ENCODE data around the gene TOMM20. TPM values are rescaled to one million over a fixed set of nuclear protein-coding genes. Genes with fewer than 3 reads are reported as not detected.

Gene TOMM20
- total and polyA plus RNA-seq, 2 experiments from 2014 or later: 51.8 to 99.6 TPM

DNA sequence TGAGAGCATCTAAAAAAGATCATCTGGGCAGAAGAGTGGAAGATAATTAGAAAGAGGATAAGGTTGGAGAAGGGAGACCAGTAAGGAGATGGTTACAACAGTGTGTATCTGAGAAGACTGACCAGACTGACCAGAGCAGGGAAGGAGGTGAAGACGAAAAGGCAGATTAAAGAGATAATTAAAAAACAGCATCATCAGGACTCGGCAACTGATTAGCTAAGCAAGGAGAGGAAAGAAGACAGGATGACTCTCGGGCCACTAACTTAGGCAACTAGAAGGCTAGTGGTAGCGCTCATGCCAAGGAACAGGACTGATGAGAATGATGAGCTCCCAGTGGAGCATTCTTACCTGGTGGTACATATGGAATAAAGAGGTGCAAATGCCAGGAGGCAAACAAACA, 28.5 kb upstream of the TOMM20 start:
- Histone ChIP-seq H3K9me3 (ENCODE audit: low read depth) (no peaks in the 10 kb centered on the region), H3K27ac (peak overlapping the region; percentile 50), H3K4me3 (no peak overlapping the region), H3K27me3 (no peaks in the 10 kb centered on the region), H2AFZ (no peak overlapping the region), H3K4me1 (ENCODE audit: insufficient read depth) (peaks cover 18% of the 10 kb centered on the region), H3K79me2 (peaks cover 29% of the 10 kb centered on the region), H3K9me2 (replicated peaks; ENCODE audit: insufficient read depth) (no peaks in the 10 kb centered on the region), H3K4me2 (peak overlapping the region; percentile 35), H4K20me1 (ENCODE audit: insufficient read depth, poor library complexity, severe bottlenecking) (no peaks in the 10 kb centered on the region), H3K36me3 (replicated peaks; ENCODE audit: insufficient read depth, low read depth) (no peaks in the 10 kb centered on the region)
- WGBS (ENCODE audit: low lambda C conversion rate, missing lambda C conversion rate): 95% methylated on average over 4 of the region's 4 CpGs
- TF ChIP-seq EZH2phosphoT487 (IDR thresholded peaks at IDR 0.05; ENCODE audit: low read depth, severe bottlenecking, unreplicated experiment) (no peak), EZH2 (IDR thresholded peaks at IDR 0.05; ENCODE audit: borderline replicate concordance) (no peak)
- TF ChIP-seq, protein P1, sequence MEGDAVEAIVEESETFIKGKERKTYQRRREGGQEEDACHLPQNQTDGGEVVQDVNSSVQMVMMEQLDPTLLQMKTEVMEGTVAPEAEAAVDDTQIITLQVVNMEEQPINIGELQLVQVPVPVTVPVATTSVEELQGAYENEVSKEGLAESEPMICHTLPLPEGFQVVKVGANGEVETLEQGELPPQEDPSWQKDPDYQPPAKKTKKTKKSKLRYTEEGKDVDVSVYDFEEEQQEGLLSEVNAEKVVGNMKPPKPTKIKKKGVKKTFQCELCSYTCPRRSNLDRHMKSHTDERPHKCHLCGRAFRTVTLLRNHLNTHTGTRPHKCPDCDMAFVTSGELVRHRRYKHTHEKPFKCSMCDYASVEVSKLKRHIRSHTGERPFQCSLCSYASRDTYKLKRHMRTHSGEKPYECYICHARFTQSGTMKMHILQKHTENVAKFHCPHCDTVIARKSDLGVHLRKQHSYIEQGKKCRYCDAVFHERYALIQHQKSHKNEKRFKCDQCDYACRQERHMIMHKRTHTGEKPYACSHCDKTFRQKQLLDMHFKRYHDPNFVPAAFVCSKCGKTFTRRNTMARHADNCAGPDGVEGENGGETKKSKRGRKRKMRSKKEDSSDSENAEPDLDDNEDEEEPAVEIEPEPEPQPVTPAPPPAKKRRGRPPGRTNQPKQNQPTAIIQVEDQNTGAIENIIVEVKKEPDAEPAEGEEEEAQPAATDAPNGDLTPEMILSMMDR (IDR thresholded peaks at IDR 0.05; ENCODE audit: poor library complexity): no peak
- no peak for DNase-seq (ENCODE audit: low spot score)

DNA sequence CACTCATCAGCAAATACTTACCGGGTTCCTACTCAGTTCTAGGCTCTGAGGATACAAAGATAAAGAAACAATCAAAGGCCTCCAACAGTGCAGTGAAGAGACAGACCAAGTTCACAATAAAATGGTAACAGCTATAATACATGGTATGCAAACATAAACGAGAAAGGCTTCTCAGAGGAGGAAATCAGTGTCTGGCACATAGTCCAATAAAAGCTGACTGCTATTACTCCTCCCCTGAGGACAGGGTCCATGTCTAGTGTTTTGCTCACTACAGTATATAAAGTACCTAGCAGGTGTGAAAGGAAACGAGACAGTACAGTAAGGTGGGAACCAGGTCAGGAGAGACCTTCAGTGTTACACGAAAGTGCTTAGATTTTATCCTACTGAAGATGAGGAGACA, 28.1 kb upstream of the TOMM20 start:
- no peaks in the 10 kb centered on the region for H3K9me3 ChIP-seq (ENCODE audit: low read depth)
- H3K36me3 ChIP-seq (replicated peaks; ENCODE audit: insufficient read depth, low read depth): no peaks in the 10 kb centered on the region
- peaks cover 29% of the 10 kb centered on the region for H3K79me2 ChIP-seq
- WGBS (ENCODE audit: low lambda C conversion rate, missing lambda C conversion rate): 73% methylated on average over 4 of the region's 4 CpGs
- peak; percentile 35 for DNase-seq (ENCODE audit: low spot score)
- H3K4me3 ChIP-seq: no peak overlapping the region
- H4K20me1 ChIP-seq (ENCODE audit: insufficient read depth, poor library complexity, severe bottlenecking): no peaks in the 10 kb centered on the region
- no peaks in the 10 kb centered on the region for H3K9me2 ChIP-seq (replicated peaks; ENCODE audit: insufficient read depth)
- H3K4me1 ChIP-seq (ENCODE audit: insufficient read depth): peaks cover 14% of the 10 kb centered on the region
- no peak for TF ChIP-seq EZH2 (IDR thresholded peaks at IDR 0.05; ENCODE audit: borderline replicate concordance)
- TF ChIP-seq, protein P1 (IDR thresholded peaks at IDR 0.05; ENCODE audit: poor library complexity): no peak
- TF ChIP-seq EZH2phosphoT487 (IDR thresholded peaks at IDR 0.05; ENCODE audit: low read depth, severe bottlenecking, unreplicated experiment): no peak
- no peak overlapping the region for H2AFZ ChIP-seq
- peak overlapping the region; percentile 50 for H3K27ac ChIP-seq
- H3K27me3 ChIP-seq: no peaks in the 10 kb centered on the region
- peak overlapping the region; percentile 35 for H3K4me2 ChIP-seq

DNA sequence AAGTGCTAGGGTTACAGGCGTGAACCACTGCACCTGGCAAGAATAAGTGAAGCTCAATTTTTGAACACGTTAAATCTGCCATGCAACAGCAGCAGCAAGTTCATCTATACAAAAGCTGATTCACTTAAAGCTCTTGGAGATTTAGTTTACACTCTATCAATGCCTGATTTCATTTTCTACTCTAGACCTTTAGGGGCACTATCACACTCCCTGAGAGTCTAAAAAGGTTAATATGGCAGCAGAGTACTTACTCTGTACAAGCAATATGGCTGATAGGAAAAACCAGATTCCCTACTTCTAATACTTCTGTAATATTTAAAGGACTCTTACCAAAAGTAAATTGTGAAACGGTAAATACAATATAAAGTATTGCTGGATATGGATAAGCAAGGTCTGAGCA, 27.6 kb upstream of the TOMM20 start:
- no peak for DNase-seq (ENCODE audit: low spot score)
- Histone ChIP-seq H2AFZ (no peak overlapping the region), H3K4me1 (ENCODE audit: insufficient read depth) (peaks cover 13% of the 10 kb centered on the region), H3K36me3 (replicated peaks; ENCODE audit: insufficient read depth, low read depth) (no peaks in the 10 kb centered on the region), H3K27me3 (no peaks in the 10 kb centered on the region), H3K27ac (peak overlapping the region; percentile 6), H3K9me2 (replicated peaks; ENCODE audit: insufficient read depth) (no peaks in the 10 kb centered on the region), H3K4me3 (no peak overlapping the region), H3K4me2 (no peak overlapping the region), H4K20me1 (ENCODE audit: insufficient read depth, poor library complexity, severe bottlenecking) (no peaks in the 10 kb centered on the region), H3K79me2 (peaks cover 29% of the 10 kb centered on the region), H3K9me3 (ENCODE audit: low read depth) (no peaks in the 10 kb centered on the region)
- 87% methylated on average over 3 of the region's 3 CpGs for WGBS (ENCODE audit: low lambda C conversion rate, missing lambda C conversion rate)
- TF ChIP-seq, protein P1 (IDR thresholded peaks at IDR 0.05; ENCODE audit: poor library complexity): no peak
- TF ChIP-seq EZH2 (IDR thresholded peaks at IDR 0.05; ENCODE audit: borderline replicate concordance): no peak
- TF ChIP-seq EZH2phosphoT487 (IDR thresholded peaks at IDR 0.05; ENCODE audit: low read depth, severe bottlenecking, unreplicated experiment): no peak

DNA sequence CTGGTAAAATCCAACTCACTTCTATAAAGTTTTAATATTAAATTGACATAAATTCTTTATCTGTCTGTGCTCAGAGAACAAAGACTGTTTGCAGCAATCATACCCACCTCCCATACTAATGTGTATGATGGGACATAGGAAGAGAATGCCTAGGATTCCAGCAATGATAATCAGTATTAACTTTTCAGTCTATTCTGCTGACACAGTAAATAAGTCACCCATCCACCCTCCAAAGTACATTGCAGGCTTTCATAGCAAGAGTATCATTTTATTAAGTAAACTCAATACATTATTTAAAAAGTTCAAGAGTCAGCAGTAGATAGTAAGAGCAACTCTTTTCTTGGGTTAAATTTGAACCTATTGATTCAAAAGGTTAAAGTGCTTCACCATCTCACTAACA, 23.6 kb upstream of the TOMM20 start:
- Histone ChIP-seq H3K4me3 (no peak overlapping the region), H2AFZ (no peak overlapping the region), H3K79me2 (no peaks in the 10 kb centered on the region), H3K27me3 (no peaks in the 10 kb centered on the region), H3K9me2 (replicated peaks; ENCODE audit: insufficient read depth) (no peaks in the 10 kb centered on the region), H3K9me3 (ENCODE audit: low read depth) (no peaks in the 10 kb centered on the region), H3K27ac (no peak overlapping the region), H3K36me3 (replicated peaks; ENCODE audit: insufficient read depth, low read depth) (no peaks in the 10 kb centered on the region), H3K4me2 (no peak overlapping the region), H3K4me1 (ENCODE audit: insufficient read depth) (peaks cover 4% of the 10 kb centered on the region), H4K20me1 (ENCODE audit: insufficient read depth, poor library complexity, severe bottlenecking) (no peaks in the 10 kb centered on the region)
- no peak for DNase-seq (ENCODE audit: low spot score)
- no peak for TF ChIP-seq EZH2phosphoT487 (IDR thresholded peaks at IDR 0.05; ENCODE audit: low read depth, severe bottlenecking, unreplicated experiment)
- TF ChIP-seq, protein P1 (IDR thresholded peaks at IDR 0.05; ENCODE audit: poor library complexity): no peak
- TF ChIP-seq EZH2 (IDR thresholded peaks at IDR 0.05; ENCODE audit: borderline replicate concordance): no peak
